NCI-H2196 treated with DMSO at 0.1 percent for 48 hours (cell line): ENCODE results near the gene EDEM3.
"Not testable (repeated sequence)": the region's sequence is repeated elsewhere in the genome, so short reads cannot be mapped to it uniquely, and the experiment has no call there.

Experiments
- DNase-seq: peaks from one replicate; lab custom pipeline; 2025; ENCODE audit not compliant: unreplicated experiment; lab: John Stamatoyannopoulos, UW

The EDEM3 gene

GRCh38 chr1:184769241-184769640 lies 14.6 kb upstream of the EDEM3 start:
- DNase-seq, result no peak

- DNase-seq, result no peak
Observed at GRCh38 chr1:184768467-184768866, 13.8 kb upstream of the EDEM3 start.

GRCh38 chr1:184767591-184767990 lies 12.9 kb upstream of the EDEM3 start:
- no peak for DNase-seq

- DNase-seq, result no peak
Observed at GRCh38 chr1:184764483-184764882, 9.8 kb upstream of the EDEM3 start.

GRCh38 chr1:184763520-184763919 lies 8.9 kb upstream of the EDEM3 start:
- DNase-seq, result not testable (repeated sequence)

- no peak for DNase-seq
Observed at GRCh38 chr1:184761969-184762485, 7.4 kb upstream of the EDEM3 start.

GRCh38 chr1:184759651-184760050 lies 5.0 kb upstream of the EDEM3 start:
- DNase-seq, result no peak

GRCh38 chr1:184759112-184759511 lies 4.5 kb upstream of the EDEM3 start:
- no peak for DNase-seq

- DNase-seq, result no peak
Observed at GRCh38 chr1:184757891-184758290, 3.2 kb upstream of the EDEM3 start.

GRCh38 chr1:184757406-184757805 lies 2.7 kb upstream of the EDEM3 start:
- no peak for DNase-seq

GRCh38 chr1:184755226-184756065 lies 788 bp upstream of the EDEM3 start:
- no peak for DNase-seq

GRCh38 chr1:184753608-184754475 lies 816 bp downstream of the EDEM3 start:
- no peak for DNase-seq

GRCh38 chr1:184753117-184753516 lies 1.5 kb downstream of the EDEM3 start:
- DNase-seq, result no peak

- no peak for DNase-seq
Observed at GRCh38 chr1:184752656-184753055, 2.0 kb downstream of the EDEM3 start.

- DNase-seq, result no peak
Observed at GRCh38 chr1:184748740-184749139, 5.9 kb downstream of the EDEM3 start.

GRCh38 chr1:184747089-184747955 lies 7.3 kb downstream of the EDEM3 start:
- DNase-seq, result no peak

- DNase-seq, result no peak
Observed at GRCh38 chr1:184745929-184746638, 8.6 kb downstream of the EDEM3 start.

- no peak for DNase-seq
Observed at GRCh38 chr1:184745110-184745509, 9.5 kb downstream of the EDEM3 start.

- DNase-seq, result no peak
Observed at GRCh38 chr1:184743062-184743756, 11.4 kb downstream of the EDEM3 start.

- DNase-seq, result no peak
Observed at GRCh38 chr1:184740344-184740743, 14.3 kb downstream of the EDEM3 start.
